ENCODE data around the gene TMEM101. TPM values are rescaled to one million over a fixed set of nuclear protein-coding genes. Genes with fewer than 3 reads are reported as not detected.

The TMEM101 gene
- total and polyA plus RNA-seq, 2 of the 13 experiments (the other 11 are each of a cell fraction or from before 2014, with no cell fraction given): 72.0 to 100 TPM

DNA sequence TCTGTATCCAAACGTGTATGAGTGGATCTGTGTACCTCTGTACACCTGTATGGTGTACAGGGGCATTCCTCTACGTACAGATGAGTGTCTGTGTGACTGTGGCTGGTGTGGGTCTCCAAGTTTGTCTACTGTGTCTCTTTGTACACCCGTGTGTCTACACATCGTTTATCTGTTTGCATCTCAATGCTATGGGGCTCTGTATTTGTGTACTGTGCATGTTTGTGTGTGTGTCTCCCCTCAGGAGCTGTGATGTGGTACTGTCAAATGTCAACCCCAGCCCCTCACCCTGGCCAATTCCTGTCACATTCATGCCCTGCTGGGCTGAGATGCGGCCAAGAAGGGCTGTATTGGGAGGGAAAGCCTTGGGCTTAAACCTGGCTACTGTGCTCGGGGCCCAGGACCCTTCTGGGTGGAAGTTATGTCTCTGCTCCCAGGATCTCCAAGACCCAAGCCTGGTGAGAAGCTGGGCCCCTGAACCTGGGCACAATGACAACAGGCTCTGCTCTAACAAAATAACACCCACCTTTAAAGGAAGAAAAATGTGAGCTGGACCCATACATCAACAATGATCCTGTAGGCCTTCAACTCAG, 13.8 kb downstream of the TMEM101 start (continued):
- TF ChIP-seq ZNF572 (CRISPR knock-in tag; IDR thresholded peaks at IDR 0.05) (peak; percentile 68; the same call in 1 of the 2 replicates), TARDBP (CRISPR knock-in tag; IDR thresholded peaks at IDR 0.05) (no peak), FOXP1 (IDR thresholded peaks at IDR 0.05) (no peak), FOXP1 (CRISPR knock-in tag; IDR thresholded peaks at IDR 0.05) (peak; percentile 10; the same call in 1 of the 2 replicates), NFIB (CRISPR knock-in tag; IDR thresholded peaks at IDR 0.05; ENCODE audit: borderline replicate concordance) (no peak), BRD4 (CRISPR knock-in tag; IDR thresholded peaks at IDR 0.05) (no peak), ZNF34 (CRISPR knock-in tag; IDR thresholded peaks at IDR 0.05; ENCODE audit: borderline replicate concordance) (0 out of 2 replicates have a peak, but pooled peaks have one; percentile 37), ZNF775 (CRISPR knock-in tag; IDR thresholded peaks at IDR 0.05; ENCODE audit: borderline replicate concordance) (no peak), ZNF329 (CRISPR knock-in tag; IDR thresholded peaks at IDR 0.05; ENCODE audit: low read depth) (0 out of 2 replicates have a peak, but pooled peaks have one; percentile 55), ZNF33A (CRISPR knock-in tag; IDR thresholded peaks at IDR 0.05; ENCODE audit: borderline replicate concordance) (0 out of 2 replicates have a peak, but pooled peaks have one; percentile 87), ZNF280D (CRISPR knock-in tag; IDR thresholded peaks at IDR 0.05) (no peak), ZNF614 (CRISPR knock-in tag; IDR thresholded peaks at IDR 0.05; ENCODE audit: borderline replicate concordance) (no peak), ZNF83 (CRISPR knock-in tag; IDR thresholded peaks at IDR 0.05; ENCODE audit: borderline replicate concordance) (peak; percentile 65; the same call in 1 of the 2 replicates), HMGXB4 (CRISPR knock-in tag; IDR thresholded peaks at IDR 0.05; ENCODE audit: borderline replicate concordance in 1 of 2, low read depth in 1 of 2) (peak in 1 of 2 experiments; percentile 24; a peak in 1 of 4 replicates), PAWR (CRISPR knock-in tag; IDR thresholded peaks at IDR 0.05; ENCODE audit: borderline replicate concordance) (no peak)
- TF ChIP-seq, protein P1, sequence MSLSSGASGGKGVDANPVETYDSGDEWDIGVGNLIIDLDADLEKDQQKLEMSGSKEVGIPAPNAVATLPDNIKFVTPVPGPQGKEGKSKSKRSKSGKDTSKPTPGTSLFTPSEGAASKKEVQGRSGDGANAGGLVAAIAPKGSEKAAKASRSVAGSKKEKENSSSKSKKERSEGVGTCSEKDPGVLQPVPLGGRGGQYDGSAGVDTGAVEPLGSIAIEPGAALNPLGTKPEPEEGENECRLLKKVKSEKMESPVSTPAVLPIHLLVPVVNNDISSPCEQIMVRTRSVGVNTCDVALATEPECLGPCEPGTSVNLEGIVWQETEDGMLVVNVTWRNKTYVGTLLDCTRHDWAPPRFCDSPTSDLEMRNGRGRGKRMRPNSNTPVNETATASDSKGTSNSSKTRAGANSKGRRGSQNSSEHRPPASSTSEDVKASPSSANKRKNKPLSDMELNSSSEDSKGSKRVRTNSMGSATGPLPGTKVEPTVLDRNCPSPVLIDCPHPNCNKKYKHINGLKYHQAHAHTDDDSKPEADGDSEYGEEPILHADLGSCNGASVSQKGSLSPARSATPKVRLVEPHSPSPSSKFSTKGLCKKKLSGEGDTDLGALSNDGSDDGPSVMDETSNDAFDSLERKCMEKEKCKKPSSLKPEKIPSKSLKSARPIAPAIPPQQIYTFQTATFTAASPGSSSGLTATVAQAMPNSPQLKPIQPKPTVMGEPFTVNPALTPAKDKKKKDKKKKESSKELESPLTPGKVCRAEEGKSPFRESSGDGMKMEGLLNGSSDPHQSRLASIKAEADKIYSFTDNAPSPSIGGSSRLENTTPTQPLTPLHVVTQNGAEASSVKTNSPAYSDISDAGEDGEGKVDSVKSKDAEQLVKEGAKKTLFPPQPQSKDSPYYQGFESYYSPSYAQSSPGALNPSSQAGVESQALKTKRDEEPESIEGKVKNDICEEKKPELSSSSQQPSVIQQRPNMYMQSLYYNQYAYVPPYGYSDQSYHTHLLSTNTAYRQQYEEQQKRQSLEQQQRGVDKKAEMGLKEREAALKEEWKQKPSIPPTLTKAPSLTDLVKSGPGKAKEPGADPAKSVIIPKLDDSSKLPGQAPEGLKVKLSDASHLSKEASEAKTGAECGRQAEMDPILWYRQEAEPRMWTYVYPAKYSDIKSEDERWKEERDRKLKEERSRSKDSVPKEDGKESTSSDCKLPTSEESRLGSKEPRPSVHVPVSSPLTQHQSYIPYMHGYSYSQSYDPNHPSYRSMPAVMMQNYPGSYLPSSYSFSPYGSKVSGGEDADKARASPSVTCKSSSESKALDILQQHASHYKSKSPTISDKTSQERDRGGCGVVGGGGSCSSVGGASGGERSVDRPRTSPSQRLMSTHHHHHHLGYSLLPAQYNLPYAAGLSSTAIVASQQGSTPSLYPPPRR (CRISPR knock-in tag; IDR thresholded peaks at IDR 0.05; ENCODE audit: borderline replicate concordance): no peak
- TF ChIP-seq, protein P2, sequence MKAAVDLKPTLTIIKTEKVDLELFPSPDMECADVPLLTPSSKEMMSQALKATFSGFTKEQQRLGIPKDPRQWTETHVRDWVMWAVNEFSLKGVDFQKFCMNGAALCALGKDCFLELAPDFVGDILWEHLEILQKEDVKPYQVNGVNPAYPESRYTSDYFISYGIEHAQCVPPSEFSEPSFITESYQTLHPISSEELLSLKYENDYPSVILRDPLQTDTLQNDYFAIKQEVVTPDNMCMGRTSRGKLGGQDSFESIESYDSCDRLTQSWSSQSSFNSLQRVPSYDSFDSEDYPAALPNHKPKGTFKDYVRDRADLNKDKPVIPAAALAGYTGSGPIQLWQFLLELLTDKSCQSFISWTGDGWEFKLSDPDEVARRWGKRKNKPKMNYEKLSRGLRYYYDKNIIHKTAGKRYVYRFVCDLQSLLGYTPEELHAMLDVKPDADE (CRISPR knock-in tag; IDR thresholded peaks at IDR 0.05): no peak

All from HepG2 (cell line).